Tibial artery (tissue), 4 donors: ENCODE results near the gene VOPP1.

Source experiments
- DNase-seq, 2 donors: peaks; one replicate each; pipeline ENCODE4 v3.0.0-alpha.2; 2019
- H3K27ac ChIP-seq, 2 donors: fragments of 200-600 bp; sonication (generic) in 1 of 2; 1 replicate in 1 of 2; 2 replicates in 1 of 2; pipeline ENCODE4 v1.5.1; 2018 to 2019; ENCODE audit warnings: mild to moderate bottlenecking in 1 of 2
- H3K27me3 ChIP-seq, 2 donors: fragments of 200-600 bp; sonication (generic) in 1 of 2; one replicate each; pipeline versions ENCODE4 v1.5.1 to v1.6.0; 2016 to 2019
- H3K36me3 ChIP-seq, 3 donors: fragments of 200-600 bp; sonication (generic) in 2 of 3; one replicate each; pipeline ENCODE4 v1.5.1; 2016 to 2019; ENCODE audit warnings: mild to moderate bottlenecking in 2 of 3
- H3K4me1 ChIP-seq, 4 donors: fragments of 200-600 bp; sonication (generic) in 2 of 4; 1 replicate in 3 of 4; 2 replicates in 1 of 4; pipeline ENCODE4 v1.5.1; 2016 to 2019
- H3K4me3 ChIP-seq, 2 donors: fragments of 200-600 bp; sonication (generic) in 1 of 2; 1 replicate in 1 of 2; 2 replicates in 1 of 2; pipeline ENCODE4 v1.5.1; 2018 to 2019; ENCODE audit warnings: mild to moderate bottlenecking in 2 of 2
- H3K9me3 ChIP-seq, 3 donors: fragments of 200-600 bp; sonication (generic) in 1 of 3; one replicate each; pipeline ENCODE4 v1.5.1; 2016 to 2019
- intact Hi-C: fragments of 100-400 bp; cut with DNase I; formaldehyde crosslinking; loops from one replicate; pipeline ENCODE4 v1.15.0; 2023; ENCODE audit warnings: low total_unique reads
- TF ChIP-seq, protein P1 (sequence below), 2 experiments: fragments of 200-600 bp in 1 of 2; fragments of 450-650 bp in 1 of 2; IDR thresholded peaks; one replicate each; pipeline ENCODE4 v1.5.1; 2017 to 2019; ENCODE audit warnings: antibody characterized with exemption in 2 of 2, mild to moderate bottlenecking in 1 of 2, moderate library complexity in 1 of 2

VOPP1 gene

DNA sequence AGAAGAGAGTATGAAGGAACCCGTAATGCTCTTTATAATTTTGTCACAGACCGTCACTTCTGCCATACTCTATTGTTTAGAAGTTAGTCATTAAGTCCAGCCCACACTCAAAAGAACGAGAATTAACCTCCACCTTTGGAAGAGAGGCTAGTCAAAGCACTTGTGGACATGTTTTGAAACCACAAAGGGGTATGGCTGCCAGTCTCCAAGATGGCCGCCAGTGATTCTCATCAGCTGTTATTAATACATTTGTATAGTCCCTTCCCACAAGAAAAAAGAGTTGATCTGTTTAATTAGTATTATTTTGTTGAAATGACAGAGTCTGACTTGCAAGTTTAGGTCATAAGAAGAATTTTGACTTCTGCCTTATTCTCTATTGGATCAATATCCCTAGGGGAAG lies 23.2 kb upstream of the VOPP1 start:
- Histone ChIP-seq H3K27me3 (peaks cover 0 to 15% of the 10 kb centered on the region in 2 donors), H3K4me1 (peaks cover 0 to 8% (median 2%) of the 10 kb centered on the region in 4 donors), H3K36me3 (no peaks in the 10 kb centered on the region), H3K9me3 (no peaks in the 10 kb centered on the region), H3K27ac (no peak overlapping the region), H3K4me3 (no peak overlapping the region)
- TF ChIP-seq, protein P1, sequence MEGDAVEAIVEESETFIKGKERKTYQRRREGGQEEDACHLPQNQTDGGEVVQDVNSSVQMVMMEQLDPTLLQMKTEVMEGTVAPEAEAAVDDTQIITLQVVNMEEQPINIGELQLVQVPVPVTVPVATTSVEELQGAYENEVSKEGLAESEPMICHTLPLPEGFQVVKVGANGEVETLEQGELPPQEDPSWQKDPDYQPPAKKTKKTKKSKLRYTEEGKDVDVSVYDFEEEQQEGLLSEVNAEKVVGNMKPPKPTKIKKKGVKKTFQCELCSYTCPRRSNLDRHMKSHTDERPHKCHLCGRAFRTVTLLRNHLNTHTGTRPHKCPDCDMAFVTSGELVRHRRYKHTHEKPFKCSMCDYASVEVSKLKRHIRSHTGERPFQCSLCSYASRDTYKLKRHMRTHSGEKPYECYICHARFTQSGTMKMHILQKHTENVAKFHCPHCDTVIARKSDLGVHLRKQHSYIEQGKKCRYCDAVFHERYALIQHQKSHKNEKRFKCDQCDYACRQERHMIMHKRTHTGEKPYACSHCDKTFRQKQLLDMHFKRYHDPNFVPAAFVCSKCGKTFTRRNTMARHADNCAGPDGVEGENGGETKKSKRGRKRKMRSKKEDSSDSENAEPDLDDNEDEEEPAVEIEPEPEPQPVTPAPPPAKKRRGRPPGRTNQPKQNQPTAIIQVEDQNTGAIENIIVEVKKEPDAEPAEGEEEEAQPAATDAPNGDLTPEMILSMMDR (IDR thresholded peaks at IDR 0.05): no peak
- DNase-seq: no peak
- intact Hi-C loops: no loop called here

DNA sequence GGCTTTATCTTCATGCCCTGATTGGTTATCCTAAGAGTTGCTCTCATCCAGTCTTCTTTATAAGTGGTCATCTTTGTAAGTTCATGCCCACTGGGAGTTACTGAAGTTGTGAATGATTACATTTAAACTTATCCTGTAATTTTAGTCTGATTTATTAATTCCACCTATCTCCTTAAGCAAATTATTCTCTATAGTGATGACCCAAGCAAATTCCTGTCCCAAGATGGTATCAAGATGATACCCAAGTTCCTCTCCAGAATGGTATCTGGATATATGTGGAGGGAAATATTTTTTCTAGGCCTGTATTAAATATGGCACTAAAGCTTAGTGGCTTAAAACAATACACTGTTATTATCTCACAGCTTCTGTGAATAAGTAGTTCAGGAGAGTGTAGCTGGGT lies 22.6 kb upstream of the VOPP1 start:
- Histone ChIP-seq H3K36me3 (no peaks in the 10 kb centered on the region), H3K4me3 (no peak overlapping the region), H3K27me3 (peaks cover 0 to 19% of the 10 kb centered on the region in 2 donors), H3K4me1 (peaks cover 0 to 8% (median 2%) of the 10 kb centered on the region in 4 donors), H3K9me3 (no peaks in the 10 kb centered on the region), H3K27ac (no peak overlapping the region)
- DNase-seq: no peak
- intact Hi-C loops: no loop called here
- TF ChIP-seq, protein P1 (IDR thresholded peaks at IDR 0.05): no peak

DNA sequence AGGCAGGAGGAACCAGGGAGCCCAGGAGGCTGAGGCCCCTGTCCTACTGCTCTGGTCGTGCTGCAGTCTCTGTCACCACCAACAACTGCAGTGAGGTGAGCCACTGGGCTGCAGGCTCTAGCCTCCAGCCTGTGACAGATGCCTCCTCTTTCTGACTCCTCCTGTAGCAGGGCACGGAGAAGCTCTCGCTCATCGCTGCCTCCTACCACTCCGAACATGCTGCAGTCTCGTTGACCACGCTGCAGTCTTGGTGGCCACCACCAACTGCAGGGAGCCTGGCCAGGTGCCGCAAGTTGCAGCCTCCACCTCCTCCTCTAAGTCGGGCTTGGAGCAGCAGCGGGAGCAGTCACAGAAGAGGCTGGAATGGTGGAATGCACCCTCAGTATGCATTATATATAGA lies 22.1 kb upstream of the VOPP1 start:
- H3K36me3 ChIP-seq: no peaks in the 10 kb centered on the region
- intact Hi-C loops: no loop called here
- no peak overlapping the region for H3K27ac ChIP-seq
- H3K4me1 ChIP-seq: peaks cover 0 to 8% (median 2%) of the 10 kb centered on the region in 4 donors
- no peak overlapping the region for H3K4me3 ChIP-seq
- TF ChIP-seq, protein P1 (IDR thresholded peaks at IDR 0.05): no peak
- peaks cover 0 to 22% of the 10 kb centered on the region in 2 donors for H3K27me3 ChIP-seq
- DNase-seq: no peak
- H3K9me3 ChIP-seq: no peaks in the 10 kb centered on the region

DNA sequence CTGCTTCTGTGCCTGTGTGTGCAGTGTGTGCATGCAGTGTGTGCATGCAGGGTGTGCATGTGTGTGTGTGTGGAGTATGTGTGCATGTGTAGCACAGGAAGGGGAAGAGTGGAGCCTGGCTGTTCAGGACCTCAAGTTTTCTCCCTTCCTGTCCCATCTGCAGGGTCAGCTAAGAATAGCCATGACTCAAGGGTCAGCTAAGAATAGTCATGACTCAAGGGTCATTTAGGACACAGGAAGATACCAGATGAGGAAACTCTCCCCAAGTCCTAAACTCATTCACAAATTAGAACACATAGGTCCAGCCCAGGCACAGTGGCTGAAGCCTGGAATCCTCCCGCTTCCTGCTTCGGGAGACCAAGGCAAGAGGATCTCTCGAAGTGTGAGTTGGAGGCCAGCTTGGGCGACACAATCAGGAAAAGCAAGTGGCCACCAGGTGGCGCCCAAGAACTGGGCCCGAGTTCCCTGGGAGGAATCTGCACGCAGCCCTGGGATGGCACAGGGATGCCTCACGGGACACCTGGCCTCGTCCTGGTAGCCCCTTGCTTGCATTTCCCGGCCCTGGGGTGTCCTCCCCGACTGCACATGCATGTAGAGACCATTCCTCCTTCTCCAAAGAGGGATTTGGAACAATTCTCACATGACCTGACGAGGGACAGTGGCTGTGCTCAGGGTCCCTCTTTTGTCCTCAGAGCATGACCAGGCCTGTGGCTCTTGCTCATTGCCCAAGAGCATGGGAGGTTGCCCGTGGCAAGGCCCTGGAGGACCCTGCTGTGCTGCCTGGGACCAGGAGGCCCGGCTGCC lies 21.4 kb upstream of the VOPP1 start:
- TF ChIP-seq, protein P1 (IDR thresholded peaks at IDR 0.05): peak; percentile 56 to 76
- Histone ChIP-seq H3K36me3 (no peaks in the 10 kb centered on the region), H3K27ac (no peak overlapping the region), H3K4me1 (peaks cover 0 to 8% (median 2%) of the 10 kb centered on the region in 4 donors), H3K9me3 (no peaks in the 10 kb centered on the region), H3K27me3 (peaks cover 0 to 20% of the 10 kb centered on the region in 2 donors), H3K4me3 (no peak overlapping the region)
- DNase-seq: peak; percentile 55 to 77
- intact Hi-C loops: no loop called here

DNA sequence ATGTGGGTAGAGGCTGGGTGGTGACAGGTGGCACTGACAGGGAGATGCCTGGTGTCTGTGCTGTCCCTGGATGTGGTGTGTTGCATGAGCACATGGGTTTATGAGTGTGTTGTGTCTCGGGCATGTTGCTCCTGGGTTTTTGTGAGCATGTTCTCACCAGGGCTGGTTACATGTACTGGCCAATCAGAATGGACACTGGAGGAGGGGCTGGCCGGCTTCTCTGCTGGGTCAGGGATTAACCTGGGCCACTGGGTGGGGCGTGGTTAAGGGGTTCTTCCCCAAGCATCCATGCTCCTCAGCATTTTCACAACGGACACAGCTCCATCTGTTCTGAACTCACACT lies 20.8 kb upstream of the VOPP1 start:
- Histone ChIP-seq H3K4me1 (peaks cover 0 to 8% (median 2%) of the 10 kb centered on the region in 4 donors), H3K27me3 (peaks cover 0 to 17% of the 10 kb centered on the region in 2 donors), H3K27ac (no peak overlapping the region), H3K36me3 (no peaks in the 10 kb centered on the region), H3K4me3 (no peak overlapping the region), H3K9me3 (no peaks in the 10 kb centered on the region)
- TF ChIP-seq, protein P1 (IDR thresholded peaks at IDR 0.05): no peak
- intact Hi-C loops: no loop called here
- no peak for DNase-seq
